NCI-H1694 treated with DMSO at 0.1 percent for 48 hours (cell line): ENCODE results near the gene ADAM15.

Experiments used
- DNase-seq: peaks from one replicate; lab custom pipeline; 2025; lab: John Stamatoyannopoulos, UW

Gene ADAM15

GRCh38 chr1:155072531-155073289, 21.6 kb downstream of the ADAM15 start:
- DNase-seq: no peak

- no peak for DNase-seq
These were observed 22.5 kb downstream of the ADAM15 start for GRCh38 chr1:155073377-155074242.

DNA sequence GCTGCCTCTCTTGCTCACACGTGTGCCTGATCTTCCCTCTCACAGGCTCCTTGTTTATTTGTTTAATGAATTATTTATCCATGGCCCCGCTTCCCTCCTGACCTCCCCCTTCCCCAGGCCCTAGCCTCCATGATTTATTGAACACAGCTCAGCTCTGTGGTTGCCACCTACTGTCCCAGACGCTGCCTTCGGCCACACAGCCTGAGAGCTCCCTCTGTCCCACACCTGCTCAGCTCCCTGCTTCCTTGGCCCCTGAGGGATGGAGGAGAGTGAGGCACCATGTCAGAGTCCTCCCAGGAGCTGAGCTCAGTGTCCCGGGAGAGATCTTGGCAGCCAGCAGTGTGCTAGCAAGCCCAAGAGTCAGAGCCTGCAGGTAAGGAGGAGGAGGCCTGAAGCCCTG, 24.4 kb downstream of the ADAM15 start:
- DNase-seq: no peak

- no peak for DNase-seq
These were observed 25.3 kb downstream of the ADAM15 start for GRCh38 chr1:155076371-155076770.

- no peak for DNase-seq
These were observed 26.2 kb downstream of the ADAM15 start for GRCh38 chr1:155077346-155077745.

DNA sequence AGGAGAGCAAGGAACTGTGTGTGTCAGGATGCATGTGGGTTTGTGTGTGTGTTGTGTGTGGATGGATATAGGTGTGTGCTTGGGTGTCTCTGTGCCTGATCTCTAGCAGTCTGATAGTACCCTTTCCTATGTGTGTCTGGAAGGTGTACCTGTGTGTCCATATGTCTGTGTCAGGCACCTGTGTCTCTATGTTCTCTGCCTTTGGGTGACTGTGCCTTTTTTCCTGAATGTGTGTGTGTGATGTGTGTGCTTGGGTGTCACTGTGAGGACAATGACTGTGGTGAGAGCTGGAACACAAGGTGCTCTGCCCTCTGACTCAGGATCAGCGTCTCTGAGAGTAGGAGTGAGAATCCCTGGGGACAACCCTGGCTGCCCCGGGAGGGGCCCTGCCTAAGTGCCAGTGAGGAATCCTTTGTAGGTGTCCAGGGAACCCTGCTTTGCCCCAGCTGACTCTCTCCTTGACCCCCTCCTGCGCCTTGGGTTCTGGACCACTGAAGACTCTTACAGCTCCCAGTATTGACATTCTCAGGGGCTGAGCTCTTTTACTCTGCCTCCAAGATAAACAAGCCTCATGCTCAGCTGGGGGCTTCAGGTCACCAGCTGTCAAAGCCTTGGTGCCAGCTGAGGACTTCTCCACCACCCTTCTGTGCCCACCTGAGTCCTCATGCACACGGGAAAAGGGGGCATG, 26.8 kb downstream of the ADAM15 start:
- DNase-seq: no peak

GRCh38 chr1:155078469-155079209, 27.5 kb downstream of the ADAM15 start, which contains the start of gene EFNA3:
Gene EFNA3 (plus strand): TSS chr1:155078837. CDS start chr1:155078942, 105 bp downstream.
- DNase-seq: peak; percentile 48

DNA sequence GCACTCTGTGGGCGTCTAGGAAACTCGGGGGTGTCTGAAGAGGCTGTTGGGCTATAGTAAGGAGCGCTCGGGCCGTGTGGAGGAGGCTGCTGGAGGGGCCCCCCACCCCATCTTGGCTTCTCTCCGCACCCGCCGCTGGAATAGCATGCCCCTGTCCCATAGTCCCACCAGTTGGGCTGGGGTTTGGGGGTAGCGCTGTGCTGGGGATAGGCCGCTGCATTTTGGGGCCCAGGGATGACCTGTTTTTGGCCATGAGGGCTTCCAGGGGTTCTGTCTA, 28.0 kb downstream of the ADAM15 start:
- no peak for DNase-seq

GRCh38 chr1:155079487-155080311, 28.6 kb downstream of the ADAM15 start:
- DNase-seq: no peak

GRCh38 chr1:155080312-155081228, 29.5 kb downstream of the ADAM15 start:
- DNase-seq: peak; percentile 94

DNA sequence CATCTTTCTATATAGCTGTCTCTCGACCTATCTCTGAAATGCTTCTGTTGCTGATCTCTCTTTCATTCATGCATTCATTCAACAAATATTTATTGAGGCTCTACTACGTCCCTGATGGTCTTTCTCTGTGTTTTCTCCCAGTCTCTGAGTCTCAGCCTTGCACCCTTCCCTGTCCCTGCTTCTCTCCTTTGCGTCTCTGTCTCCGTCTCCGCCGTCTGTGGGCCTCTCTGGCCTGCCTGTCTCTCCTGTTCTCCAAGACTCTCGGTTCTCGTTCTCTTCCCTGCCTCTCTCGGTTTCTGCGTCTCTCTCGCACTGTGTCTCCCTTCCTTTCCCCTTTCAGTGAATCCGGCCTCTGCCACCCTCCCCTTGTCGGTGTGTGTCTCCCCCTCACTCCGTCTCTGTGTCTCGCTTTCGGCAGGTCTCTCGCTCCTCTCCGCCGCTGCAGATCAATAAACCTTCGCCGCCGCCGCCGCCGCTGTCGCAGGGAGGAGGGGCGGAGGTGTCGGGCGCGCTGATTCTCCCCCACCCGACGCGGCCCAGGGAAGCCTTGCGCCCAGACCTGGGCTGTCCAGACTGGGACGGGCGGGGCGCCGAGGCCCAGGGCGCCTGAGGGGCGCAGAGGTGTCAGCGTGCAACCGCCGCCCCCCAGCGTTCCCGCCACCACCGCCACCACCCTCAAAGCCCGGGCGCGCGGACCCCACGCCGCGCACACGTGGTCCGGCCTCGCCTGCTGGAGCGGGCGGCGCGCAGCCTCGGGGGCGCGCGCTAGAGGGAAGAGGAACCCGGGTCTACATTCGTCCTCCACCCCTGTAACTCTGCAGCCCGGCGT, 30.6 kb downstream of the ADAM15 start:
- DNase-seq: no peak

DNA sequence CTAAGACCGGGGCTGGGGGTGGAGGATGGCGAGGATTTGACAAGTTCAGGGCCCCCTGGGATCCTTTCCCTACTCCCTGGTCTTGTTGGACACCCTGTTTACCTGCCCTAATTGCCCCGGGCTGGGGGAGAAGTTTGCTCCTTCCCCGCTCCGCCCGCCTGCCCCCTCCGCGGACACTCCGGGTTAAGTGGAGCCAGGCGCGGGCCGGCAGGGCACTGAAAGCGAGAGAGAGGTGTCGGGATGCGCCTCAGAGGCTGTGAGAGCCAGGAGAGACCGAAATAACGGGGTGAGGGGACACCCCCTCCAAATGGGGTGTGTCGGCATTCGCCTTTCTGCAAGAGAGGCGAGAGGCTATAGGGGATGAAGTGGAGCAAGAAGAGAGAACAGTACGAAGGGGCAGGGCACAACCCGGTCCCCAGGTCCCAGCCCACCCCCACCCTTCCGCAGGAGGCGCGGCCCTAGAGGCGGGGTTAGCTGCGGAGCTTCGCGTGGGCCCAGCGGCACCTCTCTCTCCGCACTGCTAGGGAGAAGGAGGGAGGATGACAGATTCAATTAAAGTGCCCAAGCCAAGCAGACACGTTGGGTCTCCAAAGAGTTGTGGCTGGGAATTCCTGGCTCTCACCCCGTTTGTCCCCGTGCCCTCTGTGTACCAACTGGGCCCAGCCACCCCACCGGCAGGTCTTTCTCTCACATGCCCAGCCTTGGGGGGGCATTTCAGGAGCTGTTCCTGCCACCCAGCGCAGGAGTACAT, 31.4 kb downstream of the ADAM15 start:
- no peak for DNase-seq

- DNase-seq: no peak
These were observed 32.0 kb downstream of the ADAM15 start for GRCh38 chr1:155083052-155083541.

DNA sequence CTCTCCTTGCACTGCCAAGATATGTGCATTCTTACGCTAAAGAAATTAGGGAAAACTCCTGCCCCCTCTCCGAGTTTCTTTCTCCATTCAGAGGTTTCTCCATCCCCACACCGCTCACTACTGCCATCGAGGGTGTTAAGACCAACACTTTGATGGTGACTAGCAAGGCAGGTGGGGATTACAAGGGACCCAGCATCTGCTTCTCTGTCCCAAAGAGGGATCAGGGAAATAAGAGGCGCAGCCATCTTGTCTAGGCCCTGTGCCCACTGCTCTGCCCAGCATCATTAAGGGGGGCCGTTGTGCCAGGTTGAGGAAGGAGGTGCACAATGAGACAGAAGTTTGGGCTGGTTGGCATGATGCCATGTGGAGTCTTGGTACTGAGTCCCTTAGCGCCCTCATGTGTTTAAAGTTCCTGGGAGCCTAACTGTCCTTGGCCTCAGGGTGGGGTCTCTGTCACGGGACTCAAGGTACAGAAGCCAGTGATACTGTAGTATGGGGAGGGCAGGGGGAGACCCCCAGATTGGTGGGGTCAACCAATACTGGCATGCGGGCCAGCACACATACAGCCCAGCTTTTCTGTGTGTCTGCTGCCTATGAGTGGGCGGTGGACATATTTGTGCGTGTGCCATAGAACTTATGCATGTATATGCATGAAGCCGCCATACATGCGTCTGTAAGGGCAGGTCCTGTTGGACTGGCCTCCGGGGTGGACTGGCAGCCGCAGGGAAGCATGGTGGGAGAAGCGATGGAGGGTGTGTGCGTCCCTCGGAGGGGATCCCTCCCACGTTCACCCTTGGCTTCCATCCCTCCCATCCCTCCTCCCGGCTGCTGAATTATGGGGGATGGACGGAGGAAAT, 33.0 kb downstream of the ADAM15 start:
- peak; percentile 49 for DNase-seq

GRCh38 chr1:155084722-155085503, 33.8 kb downstream of the ADAM15 start:
- DNase-seq: peak; percentile 98

GRCh38 chr1:155085504-155086127, 34.5 kb downstream of the ADAM15 start:
- DNase-seq: no peak
